NCI-H2081 (cell line): ENCODE results near the gene KDM2A.
A peak's percentile ranks its signal among the peaks of the same experiment; 100 is the strongest.

Source experiments
- DNase-seq, 2 experiments: peaks; one replicate each; lab custom pipeline; 2025; lab: John Stamatoyannopoulos, UW

Gene KDM2A

GRCh38 chr11:67237574-67237973 is 118.5 kb downstream of the KDM2A start:
- no peak for DNase-seq

DNA sequence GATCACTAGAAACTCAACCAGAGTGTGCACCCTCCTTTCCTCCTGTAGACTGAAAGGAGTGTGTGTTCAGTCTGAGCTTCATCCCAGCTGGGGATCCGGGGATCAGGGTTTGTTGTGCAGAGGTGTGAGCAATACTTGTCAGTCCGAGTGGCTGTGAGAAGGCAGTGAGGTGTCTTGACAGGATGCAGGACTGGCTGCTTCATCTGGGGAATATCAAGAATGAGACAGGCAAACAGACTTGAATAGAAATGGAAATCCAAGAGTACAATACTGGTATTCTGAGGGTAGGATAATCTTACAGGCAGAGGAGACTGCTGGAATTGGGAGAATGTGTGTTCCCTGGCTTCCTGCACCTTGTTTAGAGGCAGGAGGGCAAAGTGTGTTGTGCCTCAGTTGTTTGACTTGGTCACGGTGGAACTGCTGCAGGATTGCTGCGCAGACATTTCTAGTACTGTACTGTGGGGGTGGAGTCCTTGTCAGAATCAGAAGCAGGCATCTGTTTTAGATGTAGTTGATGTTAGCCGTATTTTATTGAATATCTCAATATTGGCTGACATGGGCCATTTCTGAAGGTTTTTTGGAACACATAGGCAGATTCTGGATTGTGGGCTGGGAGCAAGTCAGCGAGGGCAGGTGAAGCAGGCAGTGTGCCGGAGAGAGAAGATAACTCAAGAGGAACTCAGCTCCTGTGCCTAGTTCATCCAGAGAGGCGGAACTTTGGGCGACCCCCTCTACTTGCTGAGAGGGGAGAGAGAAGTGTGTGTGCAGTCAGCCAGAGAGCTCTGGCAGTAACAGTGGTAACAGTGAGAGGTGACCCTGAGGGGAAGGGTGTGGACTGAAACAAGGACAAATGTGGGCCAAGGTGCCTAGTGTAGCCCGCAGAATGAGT is 120.1 kb downstream of the KDM2A start:
- no peak for DNase-seq

DNA sequence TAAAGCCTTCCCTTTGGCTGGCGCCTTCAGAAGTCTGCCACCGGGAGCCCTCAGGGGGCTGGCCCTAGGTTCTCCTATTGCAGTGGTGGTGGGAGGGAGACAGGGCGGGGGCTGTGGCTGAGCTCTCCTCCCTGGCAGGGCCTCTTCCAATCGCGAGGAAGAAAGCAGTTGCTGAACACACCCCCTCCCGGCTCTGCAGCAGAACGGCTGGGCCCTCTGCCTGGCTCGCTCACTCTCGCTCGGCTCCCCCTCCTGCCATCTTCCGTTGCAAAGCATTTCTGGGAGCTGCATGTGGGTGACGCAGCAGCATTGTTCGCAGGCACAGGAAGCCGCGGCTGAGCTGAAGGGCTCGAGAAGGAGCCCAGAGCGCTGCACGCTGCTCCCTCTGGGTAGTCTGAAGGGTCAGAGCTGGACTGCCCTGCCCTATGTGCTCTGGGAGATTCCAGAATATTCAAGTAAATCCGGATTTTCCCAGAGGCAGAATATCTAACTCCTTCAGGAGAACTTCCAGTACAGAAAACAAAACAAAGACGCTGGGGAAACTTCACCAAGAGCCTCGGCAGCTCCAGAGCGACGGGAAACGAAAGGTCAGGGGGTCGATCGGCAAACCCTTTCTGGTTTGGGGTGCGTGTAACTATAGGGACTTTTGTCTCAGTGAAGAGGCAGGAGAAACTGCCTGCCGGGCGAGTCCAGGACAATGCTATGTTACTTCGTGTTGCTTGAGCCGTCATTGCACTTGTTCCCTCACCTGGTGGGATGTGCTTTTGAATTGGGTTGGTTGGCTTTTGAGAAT is 120.9 kb downstream of the KDM2A start:
- DNase-seq, result peak; percentile 97 to 98

GRCh38 chr11:67240576-67241389 is 121.7 kb downstream of the KDM2A start:
- DNase-seq, result peak; percentile 37 to 59

- DNase-seq, result no peak
These were observed 123.5 kb downstream of the KDM2A start for GRCh38 chr11:67242548-67242947.

DNA sequence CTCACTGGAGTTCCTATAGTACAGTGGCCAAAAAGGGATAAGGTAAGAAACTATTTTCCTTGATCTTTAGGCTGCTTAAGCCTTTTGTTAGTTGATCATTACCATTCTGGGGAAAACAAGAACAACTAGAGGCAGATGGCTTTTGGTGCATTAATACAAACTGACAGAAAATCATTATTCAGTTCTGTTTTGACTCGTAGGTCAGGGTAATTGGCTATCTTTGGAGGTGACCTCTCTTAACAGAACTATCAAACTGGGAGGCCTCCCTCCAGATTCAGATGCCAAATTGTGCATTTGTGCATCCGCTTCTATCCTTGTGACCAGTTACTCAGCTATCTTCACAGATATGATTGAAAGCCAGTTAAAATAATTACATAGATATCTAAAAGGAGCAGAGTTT is 124.0 kb downstream of the KDM2A start:
- no peak for DNase-seq

DNA sequence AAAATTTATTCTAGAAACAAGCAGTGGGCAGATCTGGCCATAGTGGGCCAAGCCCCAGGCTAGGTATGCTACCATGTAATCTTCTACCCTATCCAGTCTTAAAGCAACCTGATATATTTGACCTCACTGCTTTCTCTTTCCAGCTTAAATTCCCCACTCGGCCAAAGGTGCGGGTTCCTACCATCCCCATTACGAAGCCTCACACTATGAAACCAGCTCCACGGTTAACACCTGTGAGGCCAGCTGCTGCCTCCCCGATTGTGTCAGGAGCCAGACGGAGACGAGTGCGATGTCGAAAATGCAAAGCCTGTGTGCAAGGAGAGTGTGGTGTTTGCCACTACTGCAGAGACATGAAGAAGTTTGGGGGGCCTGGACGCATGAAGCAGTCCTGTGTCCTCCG is 126.0 kb downstream of the KDM2A start:
- DNase-seq, result no peak

- DNase-seq, result no peak
These were observed 129.0 kb downstream of the KDM2A start for GRCh38 chr11:67247946-67248550.

GRCh38 chr11:67248653-67249052 is 129.6 kb downstream of the KDM2A start:
- no peak for DNase-seq

DNA sequence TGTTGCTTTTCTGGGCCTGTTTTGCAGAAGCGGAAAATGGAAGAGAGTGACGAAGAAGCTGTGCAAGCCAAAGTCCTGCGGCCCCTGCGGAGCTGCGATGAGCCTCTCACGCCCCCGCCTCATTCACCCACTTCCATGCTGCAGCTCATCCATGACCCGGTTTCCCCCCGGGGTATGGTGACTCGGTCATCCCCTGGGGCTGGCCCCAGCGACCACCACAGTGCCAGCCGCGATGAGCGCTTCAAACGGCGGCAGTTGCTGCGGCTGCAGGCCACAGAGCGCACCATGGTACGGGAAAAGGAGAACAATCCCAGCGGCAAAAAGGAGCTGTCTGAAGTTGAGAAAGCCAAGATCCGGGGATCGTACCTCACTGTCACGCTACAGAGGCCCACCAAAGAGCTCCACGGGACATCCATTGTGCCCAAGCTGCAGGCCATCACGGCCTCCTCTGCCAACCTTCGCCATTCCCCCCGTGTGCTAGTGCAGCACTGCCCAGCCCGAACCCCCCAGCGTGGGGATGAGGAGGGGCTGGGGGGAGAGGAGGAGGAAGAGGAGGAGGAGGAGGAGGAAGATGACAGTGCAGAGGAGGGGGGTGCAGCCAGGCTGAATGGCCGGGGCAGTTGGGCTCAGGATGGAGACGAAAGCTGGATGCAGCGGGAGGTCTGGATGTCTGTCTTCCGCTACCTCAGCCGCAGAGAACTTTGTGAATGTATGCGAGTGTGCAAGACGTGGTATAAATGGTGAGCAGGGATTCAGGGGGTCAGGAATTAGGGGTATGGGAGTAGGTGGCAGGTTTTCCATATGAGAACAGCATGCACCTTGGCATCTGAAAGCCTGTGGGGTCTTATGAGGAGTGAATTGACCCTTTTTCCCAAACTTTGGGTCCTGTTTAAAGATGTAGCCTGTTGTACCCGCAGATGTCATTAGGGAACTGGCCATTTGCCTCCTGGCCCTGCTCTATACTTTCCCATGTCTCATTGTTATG is 131.3 kb downstream of the KDM2A start:
- no peak for DNase-seq

GRCh38 chr11:67251841-67252240 is 132.8 kb downstream of the KDM2A start:
- DNase-seq, result no peak

DNA sequence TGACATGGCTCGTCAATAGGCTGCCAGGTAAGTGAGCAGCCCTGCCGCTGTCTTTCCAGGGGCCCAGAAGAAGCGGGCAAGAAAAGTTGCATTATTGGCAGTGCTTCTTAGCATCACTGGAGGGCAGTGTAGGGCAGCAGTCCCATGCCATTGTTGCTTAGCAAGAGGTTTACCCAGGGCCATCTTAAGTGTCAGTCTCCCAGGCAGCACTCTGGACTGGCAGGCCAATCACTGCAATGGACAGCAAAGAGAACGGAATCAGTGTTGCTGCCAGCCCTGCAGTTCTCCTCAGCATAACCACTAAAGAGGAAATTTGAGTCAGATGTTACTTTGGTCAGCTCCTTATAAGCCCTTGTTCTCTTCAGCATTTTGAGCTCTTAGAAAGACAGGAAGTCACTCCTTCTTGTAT is 133.8 kb downstream of the KDM2A start:
- DNase-seq, result no peak

- DNase-seq, result no peak
These were observed 135.0 kb downstream of the KDM2A start for GRCh38 chr11:67253872-67254624.

- DNase-seq, result no peak
These were observed 135.7 kb downstream of the KDM2A start for GRCh38 chr11:67254798-67255197.

GRCh38 chr11:67255353-67255752 is 136.3 kb downstream of the KDM2A start:
- no peak for DNase-seq

DNA sequence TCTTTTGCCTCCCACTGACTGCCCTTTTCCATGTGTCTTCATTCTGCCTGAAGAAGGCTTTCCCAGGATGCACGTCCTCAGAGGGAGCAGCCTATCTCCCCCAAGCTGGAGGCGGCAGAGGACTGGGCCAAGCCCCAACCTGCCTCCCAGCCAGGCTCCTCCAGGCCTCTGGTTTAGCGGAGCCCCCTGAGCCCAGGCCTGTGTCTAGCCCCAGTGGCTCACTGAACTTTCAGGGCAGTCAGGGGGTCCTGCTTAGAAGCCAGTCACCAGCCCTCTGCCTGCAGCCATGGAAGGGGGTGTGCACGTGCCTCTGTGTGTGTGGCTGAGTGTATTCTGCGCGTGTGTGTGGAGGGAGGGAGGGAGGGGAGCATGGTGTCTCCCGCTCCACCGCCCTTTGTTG is 136.8 kb downstream of the KDM2A start:
- DNase-seq, result no peak

- DNase-seq, result no peak
These were observed 137.5 kb downstream of the KDM2A start for GRCh38 chr11:67256477-67257135.

- DNase-seq, result no peak
These were observed 141.3 kb downstream of the KDM2A start for GRCh38 chr11:67260406-67260805.
